HEK293 (cell line): ENCODE measurements around the gene CYP26B1.

Source experiments
- CTCF ChIA-PET: fragments of 350-600 bp; formaldehyde crosslinking; extraction: SDS; loops from one replicate; lab custom pipeline; 2021; ENCODE audit warnings: antibody characterized with exemption; lab: Yijun Ruan, JAX
- POLR2A ChIA-PET: fragments of 300-600 bp; formaldehyde crosslinking; extraction: SDS; loops from one replicate; lab custom pipeline; 2020; ENCODE audit warnings: antibody characterized with exemption, inconsistent platforms; lab: Yijun Ruan, JAX
- H3K27ac ChIP-seq: fragments of 200-500 bp; sonication (Bioruptor generic); 2 replicates; pipeline ENCODE4 v1.5.1; 2014; ENCODE audit warnings: low read depth, low read length, control low read depth, inconsistent platforms; ENCODE audit errors: extremely low read depth
- H3K36me3 ChIP-seq, 2 experiments: fragments of 200-500 bp in 1 of 2; sonication (Bioruptor generic) in 1 of 2; 1 replicate in 1 of 2; 2 replicates in 1 of 2; pipeline ENCODE4 v1.5.1; 2014 to 2017; ENCODE audit warnings: inconsistent platforms in 2 of 2, low read length in 2 of 2; ENCODE audit not compliant: control insufficient read depth in 2 of 2, insufficient read depth in 1 of 2
- H3K4me1 ChIP-seq: fragments of 200-500 bp; sonication (Bioruptor generic); 2 replicates; pipeline ENCODE4 v1.5.1; 2014; ENCODE audit warnings: mild to moderate bottlenecking, low read length, inconsistent platforms; ENCODE audit not compliant: control insufficient read depth, insufficient read depth
- H3K4me3 ChIP-seq: 2 replicates; pipeline ENCODE4 v1.5.1; 2011; ENCODE audit warnings: low read depth, mild to moderate bottlenecking, control low read depth, low read length, moderate library complexity
- H3K9me3 ChIP-seq: fragments of 200-500 bp; sonication (Bioruptor generic); 2 replicates; pipeline ENCODE4 v1.5.1; 2014; ENCODE audit warnings: low read depth, low read length, inconsistent platforms; ENCODE audit not compliant: control insufficient read depth, insufficient read depth
- GLIS2 ChIP-seq: fragments of 450-650 bp; formaldehyde crosslinking; IDR thresholded peaks from 2 replicates; pipeline ENCODE4 v1.5.1; 2016; ENCODE audit warnings: missing biosample characterization, missing genetic modification characterization
- HOXA7 ChIP-seq: sonication (generic); formaldehyde crosslinking; IDR thresholded peaks from 2 replicates; pipeline ENCODE4 v1.8.1; 2022; ENCODE audit warnings: missing genetic modification reagents, borderline replicate concordance
- TSHZ1 ChIP-seq: fragments of 450-650 bp; formaldehyde crosslinking; IDR thresholded peaks from 2 replicates; pipeline ENCODE4 v1.5.1; 2016; ENCODE audit warnings: missing biosample characterization, missing genetic modification characterization, borderline replicate concordance
- YY2 ChIP-seq: fragments of 450-650 bp; formaldehyde crosslinking; IDR thresholded peaks from 2 replicates; pipeline ENCODE4 v1.5.1; 2016; ENCODE audit warnings: missing biosample characterization, missing genetic modification characterization
- ZBTB11 ChIP-seq: fragments of 450-650 bp; formaldehyde crosslinking; conservative IDR thresholded peaks from 2 replicates; pipeline ENCODE4 v1.5.1; 2016; ENCODE audit warnings: low read depth, missing biosample characterization, missing genetic modification characterization
- ZIC2 ChIP-seq: fragments of 450-650 bp; formaldehyde crosslinking; IDR thresholded peaks from 2 replicates; pipeline ENCODE4 v1.5.1; 2016; ENCODE audit warnings: missing biosample characterization, missing genetic modification characterization
- ZNF10 ChIP-seq: fragments of 450-650 bp; formaldehyde crosslinking; IDR thresholded peaks from 2 replicates; pipeline ENCODE4 v1.5.1; 2017; ENCODE audit warnings: missing biosample characterization, missing genetic modification characterization
- ZNF157 ChIP-seq: fragments of 450-650 bp; formaldehyde crosslinking; IDR thresholded peaks from 2 replicates; pipeline ENCODE4 v1.5.1; 2016; ENCODE audit warnings: missing biosample characterization, missing genetic modification characterization
- ZNF335 ChIP-seq: fragments of 450-650 bp; formaldehyde crosslinking; conservative IDR thresholded peaks from 2 replicates; pipeline ENCODE4 v1.5.1; 2016; ENCODE audit warnings: missing biosample characterization, missing genetic modification characterization
- ZNF394 ChIP-seq: fragments of 450-650 bp; formaldehyde crosslinking; IDR thresholded peaks from 2 replicates; pipeline ENCODE4 v1.5.1; 2016; ENCODE audit warnings: missing biosample characterization, missing genetic modification characterization, mild to moderate bottlenecking, moderate library complexity, borderline replicate concordance
- ZNF501 ChIP-seq: fragments of 450-650 bp; formaldehyde crosslinking; IDR thresholded peaks from 2 replicates; pipeline ENCODE4 v1.5.1; 2016; ENCODE audit warnings: missing biosample characterization, missing genetic modification characterization
- ZNF513 ChIP-seq: fragments of 450-650 bp; IDR thresholded peaks from 2 replicates; pipeline ENCODE4 v1.5.1; 2018; ENCODE audit warnings: missing biosample characterization, missing genetic modification characterization
- ZNF518A ChIP-seq: fragments of 450-650 bp; formaldehyde crosslinking; conservative IDR thresholded peaks from 2 replicates; pipeline ENCODE4 v1.5.1; 2016; ENCODE audit warnings: low read depth, missing biosample characterization, missing genetic modification characterization
- ZNF658 ChIP-seq: fragments of 450-650 bp; formaldehyde crosslinking; IDR thresholded peaks from 2 replicates; pipeline ENCODE4; 2016; ENCODE audit warnings: missing biosample characterization, missing genetic modification characterization

CYP26B1 gene

GRCh38 chr2:72084584-72084976 is 63.1 kb downstream of the CYP26B1 start:
- H3K4me1 ChIP-seq: no peaks in the 10 kb centered on the region
- H3K4me3 ChIP-seq: no peak overlapping the region
- TF ChIP-seq HOXA7 (no peak), TSHZ1 (no peak), ZNF501 (tag by site-specific recombination) (no peak), ZNF518A (tag by site-specific recombination) (no peak), GLIS2 (tag by site-specific recombination) (no peak), ZNF513 (tag by site-specific recombination) (no peak), ZNF658 (tag by site-specific recombination) (no peak), ZNF335 (tag by site-specific recombination) (no peak), ZNF394 (tag by site-specific recombination) (no peak), ZIC2 (no peak), ZNF157 (no peak), ZBTB11 (no peak), ZNF10 (tag by site-specific recombination) (no peak), YY2 (tag by site-specific recombination) (no peak)
- H3K27ac ChIP-seq: no peak overlapping the region
- no peaks in the 10 kb centered on the region for H3K9me3 ChIP-seq
- ChIA-PET POLR2A (no interaction called here), CTCF (no interaction called here)
- H3K36me3 ChIP-seq: no peaks in the 10 kb centered on the region
